Subcutaneous abdominal adipose tissue (tissue), 5 donors: ENCODE measurements around the gene GPRC5D.

ENCODE experiments used
- H3K27ac ChIP-seq: one replicate; pipeline ENCODE4 v1.7.0; 2013; ENCODE audit warnings: low read depth, mild to moderate bottlenecking, inconsistent platforms, low read length, moderate library complexity
- H3K27me3 ChIP-seq, 5 donors: one replicate each; pipeline ENCODE4 v1.7.0; 2013; ENCODE audit warnings: low read length in 5 of 5, inconsistent platforms in 1 of 5; ENCODE audit not compliant: control insufficient read depth in 5 of 5, insufficient read depth in 4 of 5
- H3K36me3 ChIP-seq, 5 donors: one replicate each; pipeline ENCODE4 v1.7.0; 2013; ENCODE audit warnings: low read length in 5 of 5; ENCODE audit not compliant: control insufficient read depth in 5 of 5, insufficient read depth in 5 of 5
- H3K4me1 ChIP-seq, 5 donors: one replicate each; pipeline ENCODE4 v1.7.0; 2013; ENCODE audit warnings: low read length in 5 of 5, mild to moderate bottlenecking in 3 of 5, moderate library complexity in 1 of 5; ENCODE audit not compliant: control insufficient read depth in 5 of 5, insufficient read depth in 5 of 5
- H3K4me3 ChIP-seq, 5 donors: one replicate each; pipeline ENCODE4 v1.7.0; 2013; ENCODE audit warnings: low read length in 5 of 5, low read depth in 1 of 5
- H3K9ac ChIP-seq, 5 donors: one replicate each; pipeline ENCODE4 v1.7.0; 2013; ENCODE audit warnings: low read length in 5 of 5, mild to moderate bottlenecking in 4 of 5, moderate library complexity in 3 of 5
- H3K9me3 ChIP-seq, 5 donors: one replicate each; pipeline ENCODE4 v1.7.0; 2013; ENCODE audit warnings: low read length in 5 of 5; ENCODE audit not compliant: control insufficient read depth in 5 of 5
- donor health status: healthy.
- donor health status: healthy.
- donor health status: healthy.
- donor health status: healthy.
- donor health status: healthy.

Gene GPRC5D

DNA sequence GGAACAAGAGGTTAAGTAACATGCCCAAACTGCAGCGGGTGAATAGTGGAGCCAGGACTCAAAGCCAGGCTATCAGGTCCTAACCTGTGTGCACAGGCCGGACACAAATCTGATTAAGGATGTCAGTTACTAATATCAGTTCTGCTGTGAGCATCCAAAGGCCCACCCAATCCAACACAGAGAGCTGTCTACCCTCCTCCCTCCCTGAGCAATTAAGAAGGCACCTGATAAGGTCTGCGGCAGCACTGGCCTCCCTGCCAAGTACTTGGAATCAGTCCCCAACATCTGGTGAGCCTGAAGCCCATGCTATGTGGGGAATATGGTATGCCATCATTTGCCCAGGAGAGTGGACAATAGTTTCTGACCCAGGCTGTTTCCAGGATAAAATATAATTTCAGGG, 44.2 kb upstream of the GPRC5D start:
- Histone ChIP-seq H3K9me3 (no peaks in the 10 kb centered on the region), H3K9ac (no peak overlapping the region), H3K36me3 (no peaks in the 10 kb centered on the region), H3K27me3 (no peaks in the 10 kb centered on the region), H3K4me3 (no peak overlapping the region), H3K27ac (no peak overlapping the region), H3K4me1 (peaks cover 0 to 58% (median 34%) of the 10 kb centered on the region in 5 donors)

DNA sequence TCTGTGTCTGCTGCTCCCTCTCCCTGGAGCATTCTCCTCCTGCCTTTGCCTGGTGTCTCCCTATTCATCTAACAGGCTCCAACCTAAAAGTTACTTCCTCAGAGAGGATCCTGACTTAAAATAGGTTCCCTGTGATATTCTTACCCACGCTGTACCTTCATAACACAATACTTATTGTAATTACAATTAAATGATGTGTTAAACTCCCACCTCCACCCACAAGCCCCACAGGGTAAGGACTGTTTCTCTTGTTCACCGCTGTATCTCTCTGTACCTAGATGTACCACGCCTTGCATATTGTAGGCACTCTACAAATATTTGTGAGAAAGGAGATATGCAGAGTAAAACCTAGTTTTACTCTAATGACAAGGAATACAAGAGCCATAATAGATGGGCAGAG, 43.1 kb upstream of the GPRC5D start:
- H3K4me3 ChIP-seq = no peak overlapping the region
- H3K4me1 ChIP-seq = peaks cover 0 to 51% (median 34%) of the 10 kb centered on the region in 5 donors
- no peaks in the 10 kb centered on the region for H3K27me3 ChIP-seq
- H3K9ac ChIP-seq = no peak overlapping the region
- no peak overlapping the region for H3K27ac ChIP-seq
- H3K9me3 ChIP-seq = no peaks in the 10 kb centered on the region
- no peaks in the 10 kb centered on the region for H3K36me3 ChIP-seq

DNA sequence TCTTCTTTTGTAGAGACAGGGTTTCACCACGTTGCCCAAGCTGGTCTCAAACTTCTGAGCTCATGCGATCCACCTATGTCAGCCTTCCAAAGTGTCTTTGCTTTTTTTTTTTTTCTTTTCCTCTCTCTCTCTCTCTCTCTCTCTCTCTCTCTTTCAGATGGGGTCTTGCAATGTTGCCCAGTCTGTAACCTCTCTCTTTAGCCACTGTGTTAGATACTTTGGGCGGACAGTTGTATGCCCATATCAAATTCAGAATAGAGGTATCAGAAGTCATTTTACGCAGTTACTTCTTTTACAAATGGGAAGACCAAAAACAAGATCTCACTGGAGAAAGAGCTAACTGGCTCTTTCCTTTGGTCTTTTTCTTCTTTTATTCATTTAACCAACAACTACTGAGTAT, 41.4 kb upstream of the GPRC5D start:
- no peaks in the 10 kb centered on the region for H3K9me3 ChIP-seq
- H3K9ac ChIP-seq = no peak overlapping the region
- H3K27me3 ChIP-seq = no peaks in the 10 kb centered on the region
- no peak overlapping the region for H3K4me3 ChIP-seq
- peak overlapping the region; percentile 50 for H3K27ac ChIP-seq
- peaks cover 1 to 11% (median 9%) of the 10 kb centered on the region in 5 donors for H3K36me3 ChIP-seq
- H3K4me1 ChIP-seq = peaks cover 0 to 35% (median 19%) of the 10 kb centered on the region in 5 donors

DNA sequence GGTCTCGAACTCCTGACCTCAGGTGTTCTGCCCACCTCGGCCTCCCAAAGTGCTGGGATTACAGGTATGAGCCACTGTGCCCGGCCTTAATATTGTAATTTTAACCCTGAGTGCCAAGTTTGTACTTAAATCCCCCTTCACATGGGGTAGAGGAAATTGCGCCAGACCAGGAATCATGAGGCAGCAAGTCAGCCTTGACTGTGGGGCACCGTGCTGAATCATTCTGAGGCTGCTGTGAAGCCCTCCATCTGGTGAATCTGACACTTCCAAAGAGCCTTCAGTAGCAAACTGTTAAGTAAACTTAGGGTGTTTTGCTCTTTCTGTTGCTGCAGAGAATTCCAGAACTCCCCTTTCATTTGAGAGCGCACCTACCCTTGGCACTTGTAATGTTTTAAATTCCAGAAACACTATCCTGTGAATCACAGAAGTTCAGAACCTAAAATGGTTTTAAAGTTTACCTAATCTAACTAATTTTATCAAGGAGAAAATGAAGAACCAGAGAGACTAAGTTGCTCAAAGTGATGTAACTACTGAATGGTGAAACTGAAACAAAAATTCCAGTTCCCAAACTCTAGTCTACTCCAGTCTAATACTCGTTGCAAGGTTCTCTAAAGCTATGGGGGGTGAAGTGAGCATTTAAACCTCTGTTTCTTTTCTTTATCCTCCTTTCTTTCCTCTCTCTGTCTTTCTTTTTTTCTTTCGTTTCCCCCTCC, 40.6 kb upstream of the GPRC5D start:
- H3K9ac ChIP-seq = peak overlapping the region in 1 of 5 donors; percentile 24
- H3K9me3 ChIP-seq = no peaks in the 10 kb centered on the region
- H3K27me3 ChIP-seq = no peaks in the 10 kb centered on the region
- H3K36me3 ChIP-seq = peaks cover 4 to 16% (median 15%) of the 10 kb centered on the region in 5 donors
- peak overlapping the region in 1 of 5 donors; percentile 2 for H3K4me3 ChIP-seq
- peak overlapping the region; percentile 50 for H3K27ac ChIP-seq
- peaks cover 0 to 27% (median 13%) of the 10 kb centered on the region in 5 donors for H3K4me1 ChIP-seq

DNA sequence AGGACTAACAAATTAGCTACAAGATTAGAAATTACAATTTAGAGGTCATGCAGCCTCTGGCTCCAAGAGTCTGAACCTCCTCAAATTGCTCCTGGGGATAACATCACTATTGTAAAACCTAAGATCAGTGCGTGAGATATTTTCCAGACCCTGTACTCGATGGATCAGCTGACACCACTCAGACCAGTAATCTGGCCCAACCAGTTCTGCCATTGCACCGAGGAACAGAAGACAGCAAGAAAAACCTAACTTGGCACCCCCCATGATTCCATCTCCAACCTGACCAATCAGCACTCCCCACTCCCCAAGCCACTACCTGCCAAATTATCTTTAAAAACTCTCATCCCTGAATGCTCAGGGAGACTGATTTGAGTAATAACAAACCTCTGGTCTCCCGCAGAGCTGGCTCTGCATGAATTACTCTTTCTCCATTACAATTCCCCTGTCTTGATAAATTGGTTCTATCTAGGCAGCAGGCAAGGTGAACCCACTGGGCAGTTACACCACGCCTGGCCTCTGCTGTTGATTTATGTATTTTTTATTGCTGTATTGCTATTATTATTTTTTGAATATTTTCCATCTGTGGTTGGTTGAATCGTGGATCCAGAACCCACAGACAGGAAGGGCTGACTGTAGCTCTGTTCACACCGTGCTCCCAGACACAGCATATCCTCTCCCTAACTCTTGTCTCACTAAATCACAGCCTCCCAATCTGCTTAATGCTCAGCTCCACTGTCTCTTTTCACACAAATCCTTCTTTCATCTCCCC, 38.9 kb upstream of the GPRC5D start:
- Histone ChIP-seq H3K27ac (no peak overlapping the region), H3K9ac (no peak overlapping the region), H3K4me1 (peaks cover 0 to 12% (median 3%) of the 10 kb centered on the region in 5 donors), H3K4me3 (no peak overlapping the region), H3K36me3 (peaks cover 10 to 32% (median 30%) of the 10 kb centered on the region in 5 donors), H3K9me3 (no peaks in the 10 kb centered on the region), H3K27me3 (no peaks in the 10 kb centered on the region)

DNA sequence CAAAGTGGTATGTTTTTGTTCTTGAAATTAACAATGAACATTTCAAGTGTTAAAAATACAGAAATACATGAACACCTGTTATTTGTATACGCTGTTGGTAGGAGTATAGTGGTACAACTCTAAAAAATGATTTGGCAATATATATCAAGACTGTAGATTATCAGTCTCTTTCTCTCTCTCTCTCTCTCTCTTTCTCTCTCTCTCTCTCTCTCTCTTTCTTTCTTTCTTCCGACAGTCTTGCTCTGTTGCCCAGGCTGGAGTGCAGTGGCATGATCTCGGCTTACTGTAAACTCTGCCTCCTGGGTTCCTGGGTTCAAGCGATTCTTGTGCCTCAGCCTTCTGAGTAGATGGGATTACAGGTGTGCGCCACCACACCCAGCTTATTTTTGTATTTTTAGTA, 35.5 kb upstream of the GPRC5D start:
- Histone ChIP-seq H3K9me3 (no peaks in the 10 kb centered on the region), H3K4me3 (no peak overlapping the region), H3K36me3 (peaks cover 22 to 53% (median 41%) of the 10 kb centered on the region in 5 donors), H3K27me3 (no peaks in the 10 kb centered on the region), H3K4me1 (peaks cover 0 to 11% (median 2%) of the 10 kb centered on the region in 5 donors), H3K9ac (no peak overlapping the region), H3K27ac (no peak overlapping the region)

DNA sequence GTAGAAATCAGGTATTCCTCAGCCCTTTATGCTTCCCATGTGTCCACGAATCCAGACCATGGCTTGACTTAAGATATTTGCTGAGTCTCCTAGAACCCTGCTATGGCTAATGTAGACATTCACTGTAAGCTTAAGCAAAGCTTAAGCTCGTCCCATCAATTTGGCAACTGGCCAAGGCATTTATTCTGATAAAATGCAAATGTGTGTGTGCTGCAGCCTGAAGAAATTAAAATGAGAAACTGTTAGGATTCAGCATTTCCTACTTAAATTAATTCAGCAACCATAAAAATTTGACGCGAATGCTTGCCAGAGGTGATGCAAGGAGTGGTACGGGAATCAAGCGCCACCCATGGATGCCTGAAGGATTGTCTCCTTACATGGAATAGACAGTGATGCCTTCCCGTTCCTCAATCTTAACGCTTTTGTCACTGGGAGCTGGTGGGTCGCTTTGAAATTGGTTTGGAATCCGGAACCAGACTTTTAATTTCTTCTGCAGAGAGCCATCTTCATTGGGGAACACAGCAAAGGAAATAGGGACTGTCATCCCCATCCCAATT, 34.9 kb upstream of the GPRC5D start:
- H3K27ac ChIP-seq = no peak overlapping the region
- peaks cover 22 to 54% (median 41%) of the 10 kb centered on the region in 5 donors for H3K36me3 ChIP-seq
- H3K9me3 ChIP-seq = no peaks in the 10 kb centered on the region
- peaks cover 0 to 5% (median 2%) of the 10 kb centered on the region in 5 donors for H3K4me1 ChIP-seq
- no peak overlapping the region for H3K9ac ChIP-seq
- H3K4me3 ChIP-seq = no peak overlapping the region
- no peaks in the 10 kb centered on the region for H3K27me3 ChIP-seq

DNA sequence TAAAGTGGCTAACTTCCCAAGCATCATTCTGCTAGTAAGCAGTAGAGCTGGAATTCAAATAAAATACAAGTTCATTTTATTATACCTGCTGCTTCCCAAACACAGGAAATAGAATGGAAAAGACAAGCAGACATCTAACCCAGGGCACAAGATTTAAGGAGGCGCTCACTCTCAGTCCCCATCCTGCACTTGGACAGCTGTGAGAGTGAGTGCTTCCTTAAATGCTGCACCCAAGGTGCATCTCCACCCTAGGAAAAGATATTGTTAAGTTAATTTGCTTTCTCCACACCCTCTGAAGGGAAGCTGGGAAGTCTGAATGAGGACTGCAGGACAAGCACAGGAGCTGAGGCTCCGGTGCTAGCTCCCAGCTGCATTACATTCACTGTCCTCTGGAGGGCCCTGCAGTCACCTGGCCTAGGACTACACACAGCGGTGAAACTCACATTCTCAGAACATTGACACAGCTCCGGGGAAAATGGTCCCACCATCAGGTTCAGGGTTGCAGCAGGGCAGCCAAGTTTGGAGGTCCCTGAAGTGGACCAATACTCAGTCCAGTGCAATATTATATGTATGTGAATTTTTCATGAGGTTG, 33.9 kb upstream of the GPRC5D start:
- Histone ChIP-seq H3K36me3 (peaks cover 25 to 63% (median 50%) of the 10 kb centered on the region in 5 donors), H3K4me1 (peaks cover 0 to 4% (median 2%) of the 10 kb centered on the region in 5 donors), H3K27ac (no peak overlapping the region), H3K9me3 (no peaks in the 10 kb centered on the region), H3K27me3 (no peaks in the 10 kb centered on the region), H3K9ac (no peak overlapping the region), H3K4me3 (no peak overlapping the region)

DNA sequence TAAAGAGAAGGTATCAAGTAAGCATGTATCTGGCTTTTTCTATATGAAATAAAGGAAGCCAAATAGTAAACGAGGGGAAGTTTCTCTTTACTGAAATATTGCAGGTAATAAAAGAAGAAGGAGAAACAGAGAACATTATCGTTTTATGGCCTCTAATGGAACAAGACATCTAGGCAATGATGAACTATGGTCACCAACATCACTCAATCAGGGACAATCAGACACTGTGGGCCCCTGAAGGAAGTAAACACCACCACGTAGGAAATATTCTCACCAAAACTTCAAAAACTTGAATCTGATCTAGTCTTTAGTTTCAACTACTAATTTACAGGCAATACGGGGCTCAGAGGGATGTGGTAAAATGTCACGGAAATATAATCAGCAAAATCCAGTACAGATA, 32.2 kb upstream of the GPRC5D start:
- peaks cover 10 to 20% (median 13%) of the 10 kb centered on the region in 5 donors for H3K4me1 ChIP-seq

More for the DNA sequence above, 32.2 kb upstream of the GPRC5D start:
- H3K27me3 ChIP-seq = no peaks in the 10 kb centered on the region
- no peak overlapping the region for H3K27ac ChIP-seq
- peaks cover 25 to 76% (median 55%) of the 10 kb centered on the region in 5 donors for H3K36me3 ChIP-seq
- no peaks in the 10 kb centered on the region for H3K9me3 ChIP-seq
- H3K9ac ChIP-seq = no peak overlapping the region
- no peak overlapping the region for H3K4me3 ChIP-seq
